Upper lobe of left lung (tissue), 4 donors: ENCODE results near the gene ZNF628.
A peak's percentile ranks its signal among the peaks of the same experiment; 100 is the strongest.

Experiments used
- POLR2A ChIP-seq, 4 donors: fragments of 450-650 bp; IDR thresholded peaks; one replicate each; pipeline ENCODE4 v1.5.1; 2016 to 2017; ENCODE audit warnings: antibody characterized with exemption in 4 of 4, mild to moderate bottlenecking in 2 of 4
- POLR2AphosphoS5 ChIP-seq, 2 donors: sonication (generic); formaldehyde crosslinking; IDR thresholded peaks; one replicate each; pipeline ENCODE4 v1.5.1; 2017; ENCODE audit warnings: antibody characterized with exemption in 2 of 2
- TF ChIP-seq, protein P1 (sequence below), 6 experiments: fragments of 450-650 bp in 4 of 6; fragments of 200-600 bp in 2 of 6; sonication (generic) in 2 of 6; IDR thresholded peaks; one replicate each; pipeline ENCODE4 v1.5.1; 2016 to 2019; ENCODE audit warnings: antibody characterized with exemption in 6 of 6

DNA sequence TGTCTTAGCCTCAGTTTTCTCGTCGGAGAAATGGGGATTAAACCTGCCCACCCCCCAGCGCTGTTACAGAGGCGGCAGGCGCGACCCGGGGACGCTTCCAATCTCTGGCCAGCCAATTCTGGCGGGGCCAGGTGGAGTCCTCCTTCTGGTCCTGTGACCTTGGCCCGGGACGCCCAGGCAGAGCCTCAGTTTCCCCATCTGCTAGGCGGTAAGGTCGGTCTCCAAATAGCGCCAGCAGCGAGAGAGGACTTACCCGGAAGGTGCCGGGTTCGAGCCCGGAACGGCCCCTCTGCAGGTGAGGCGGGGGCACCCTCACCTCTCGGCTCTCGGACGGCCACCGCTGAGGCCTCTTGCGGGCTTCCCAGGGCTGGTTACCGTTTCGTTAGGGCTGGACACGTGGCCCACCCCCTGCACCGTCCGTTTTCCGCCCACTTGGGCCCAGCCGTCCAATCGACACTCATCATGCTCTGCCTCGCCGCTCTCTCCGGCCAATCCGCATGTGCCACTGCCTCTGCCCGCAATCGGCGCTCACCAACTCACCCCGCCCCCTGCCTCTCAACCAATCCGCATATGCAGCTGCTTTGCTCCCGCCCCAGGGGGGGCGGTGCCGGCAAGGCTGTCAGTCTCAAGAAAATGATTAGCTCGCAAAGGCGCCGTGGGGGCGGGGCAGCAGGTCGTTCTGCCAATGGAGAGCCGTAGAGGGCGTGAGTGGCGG lies 15.0 kb upstream of the ZNF628 start, which contains the start of gene ISOC2:
- TF ChIP-seq, protein P1, sequence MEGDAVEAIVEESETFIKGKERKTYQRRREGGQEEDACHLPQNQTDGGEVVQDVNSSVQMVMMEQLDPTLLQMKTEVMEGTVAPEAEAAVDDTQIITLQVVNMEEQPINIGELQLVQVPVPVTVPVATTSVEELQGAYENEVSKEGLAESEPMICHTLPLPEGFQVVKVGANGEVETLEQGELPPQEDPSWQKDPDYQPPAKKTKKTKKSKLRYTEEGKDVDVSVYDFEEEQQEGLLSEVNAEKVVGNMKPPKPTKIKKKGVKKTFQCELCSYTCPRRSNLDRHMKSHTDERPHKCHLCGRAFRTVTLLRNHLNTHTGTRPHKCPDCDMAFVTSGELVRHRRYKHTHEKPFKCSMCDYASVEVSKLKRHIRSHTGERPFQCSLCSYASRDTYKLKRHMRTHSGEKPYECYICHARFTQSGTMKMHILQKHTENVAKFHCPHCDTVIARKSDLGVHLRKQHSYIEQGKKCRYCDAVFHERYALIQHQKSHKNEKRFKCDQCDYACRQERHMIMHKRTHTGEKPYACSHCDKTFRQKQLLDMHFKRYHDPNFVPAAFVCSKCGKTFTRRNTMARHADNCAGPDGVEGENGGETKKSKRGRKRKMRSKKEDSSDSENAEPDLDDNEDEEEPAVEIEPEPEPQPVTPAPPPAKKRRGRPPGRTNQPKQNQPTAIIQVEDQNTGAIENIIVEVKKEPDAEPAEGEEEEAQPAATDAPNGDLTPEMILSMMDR (IDR thresholded peaks at IDR 0.05): peak in 2 of 6 experiments; percentile 13 to 20
- TF ChIP-seq POLR2A (IDR thresholded peaks at IDR 0.05): peak in 3 of 4 donors; percentile 42 to 53 (median 50)
- peak; percentile 36 to 74 for TF ChIP-seq POLR2AphosphoS5 (IDR thresholded peaks at IDR 0.05)
